Measurements from ENCODE around the gene HGS. TPM values are rescaled to one million over a fixed set of nuclear protein-coding genes. Genes with fewer than 3 reads are reported as not detected.

Gene HGS
- total and polyA plus RNA-seq, 2 of the 8 experiments (the other 6 are each of a cell fraction or from before 2014, with no cell fraction given): 80.8 to 99.7 TPM

- Histone ChIP-seq H4K20me1 (replicated peaks in 1 of 2; ENCODE audit: control insufficient read depth in 1 of 2, insufficient read depth in 2 of 2, low read length in 2 of 2) (peaks cover 3 to 10% of the 10 kb centered on the region in 2 experiments), H2BK15ac (ENCODE audit: low read length) (no peak overlapping the region), H3K4ac (replicated peaks; ENCODE audit: insufficient read length, low read depth, low read length) (no peak overlapping the region), H2BK120ac (replicated peaks; ENCODE audit: low read depth, low read length) (no peak overlapping the region), H3K4me2 (ENCODE audit: insufficient read depth in 1 of 2, low read depth in 2 of 2, low read length in 2 of 2) (no peak overlapping the region), H2BK5ac (ENCODE audit: low read depth, low read length) (no peak overlapping the region), H2AFZ (ENCODE audit: low read length) (no peak overlapping the region), H3K4me3 (ENCODE audit: extremely low read depth in 1 of 4, insufficient read depth in 2 of 4, low read depth in 3 of 4, low read length in 4 of 4) (no peak overlapping the region), H3K23me2 (ENCODE audit: low read depth, low read length) (peaks cover 8% of the 10 kb centered on the region; the same call in 1 of the 2 replicates), H4K8ac (ENCODE audit: extremely low read depth, insufficient read depth, low read length) (no peak overlapping the region), H3K4me1 (replicated peaks in 1 of 4; ENCODE audit: control insufficient read depth in 3 of 4, insufficient read depth in 4 of 4, low read length in 3 of 4) (peaks cover 0 to 16% (median 9%) of the 10 kb centered on the region in 4 experiments; a peak in 5 of 7 replicates), H3K14ac (ENCODE audit: insufficient read length) (no peak overlapping the region), H3K56ac (replicated peaks; ENCODE audit: insufficient read length, low read depth, low read length) (no peak overlapping the region), H4K5ac (ENCODE audit: insufficient read length, low read depth, low read length) (no peak overlapping the region), H3K27me3 (replicated peaks in 1 of 4; ENCODE audit: control insufficient read depth in 3 of 4, extremely low read depth in 1 of 4, insufficient read depth in 3 of 4, low read length in 3 of 4) (no peaks in the 10 kb centered on the region), H3K9me3 (ENCODE audit: insufficient read depth in 2 of 2, low read depth in 1 of 2, low read length in 1 of 2) (no peaks in the 10 kb centered on the region), H3K9ac (replicated peaks in 1 of 4; ENCODE audit: extremely low read depth in 1 of 4, low read depth in 3 of 4, low read length in 3 of 4) (no peak overlapping the region), H2AK5ac (ENCODE audit: low read depth, low read length) (no peak overlapping the region), H3K79me1 (ENCODE audit: low read depth, low read length) (peaks cover 8% of the 10 kb centered on the region; the same call in 1 of the 2 replicates), H3K79me2 (ENCODE audit: control insufficient read depth in 1 of 2, insufficient read depth in 2 of 2, low read length in 2 of 2) (peaks cover 0 to 7% of the 10 kb centered on the region in 2 experiments; a peak in 1 of 4 replicates), H3K36me3 (ENCODE audit: control insufficient read depth in 2 of 4, insufficient read depth in 4 of 4, low read length in 3 of 4) (peaks cover 0 to 9% (median 0%) of the 10 kb centered on the region in 4 experiments; a peak in 3 of 8 replicates), H2BK20ac (ENCODE audit: low read length) (no peak overlapping the region), H3K18ac (ENCODE audit: extremely low read depth, low read length) (no peak overlapping the region), H2BK12ac (ENCODE audit: low read depth, low read length) (no peak overlapping the region), H3K23ac (ENCODE audit: insufficient read length) (no peak overlapping the region), H4K91ac (replicated peaks; ENCODE audit: insufficient read length, low read length) (no peak overlapping the region), H3K27ac (ENCODE audit: low read depth, low read length) (no peak overlapping the region)
- FAIRE-seq: no peak
- POLR2A ChIA-PET (ENCODE audit: partially characterized antibody): interaction anchor here (17.2 to 25.9 kb wide), 2 partner anchors 9 to 31 kb away, joined by 348 to 436 read pairs; partner anchors contain the start of genes ARL16, HGS, MRPL12 and SLC25A10
- WGBS, 2 experiments (ENCODE audit: extremely low coverage in 1 of 2, insufficient coverage in 1 of 2, insufficient read length in 1 of 2, insufficient replicate concordance in 2 of 2, low coverage in 1 of 2, low lambda C conversion rate in 2 of 2, missing lambda C conversion rate in 1 of 2): 88% methylated on average over 18 of the region's 25 CpGs; no CpG with 5 or more reads in 1 of the 2 experiments
- CTCF ChIA-PET (ENCODE audit: partially characterized antibody): interaction anchor here (1.6 to 2.5 kb wide), 2 partner anchors 9 to 105 kb away, joined by 4 to 13 read pairs; no protein-coding TSS in a partner anchor
- no peak for DNase-seq (ENCODE audit: low read depth in 1 of 2, low spot score in 2 of 2)
- TF ChIP-seq TEAD4 (IDR thresholded peaks at IDR 0.05; ENCODE audit: low read depth, low read length): no peak
- no peak for TF ChIP-seq TBP (IDR thresholded peaks at IDR 0.05; ENCODE audit: low read depth, low read length)
- TF ChIP-seq MAFK (IDR thresholded peaks at IDR 0.05; ENCODE audit: low read depth, low read length): no peak
- no peak for TF ChIP-seq GABPA (IDR thresholded peaks at IDR 0.05; ENCODE audit: borderline replicate concordance, insufficient read depth, low read length)
- no peak for TF ChIP-seq BRCA1 (IDR thresholded peaks at IDR 0.05; ENCODE audit: low read depth, low read length)
- no peak for TF ChIP-seq RFX5 (IDR thresholded peaks at IDR 0.05; ENCODE audit: borderline replicate concordance, low read depth, low read length)
- TF ChIP-seq TAF7 (optimal IDR thresholded peaks at IDR 0.05; ENCODE audit: borderline replicate concordance, low read depth, low read length): no peak
- TF ChIP-seq YY1 (IDR thresholded peaks at IDR 0.05; ENCODE audit: low read depth, low read length): no peak
- TF ChIP-seq SIX5 (IDR thresholded peaks at IDR 0.05; ENCODE audit: low read depth, low read length): no peak
- no peak for TF ChIP-seq SP1 (IDR thresholded peaks at IDR 0.05; ENCODE audit: low read depth, low read length)
- TF ChIP-seq KDM4A (IDR thresholded peaks at IDR 0.05; ENCODE audit: low read depth, low read length, severe bottlenecking): no peak
- TF ChIP-seq CEBPB (IDR thresholded peaks at IDR 0.05; ENCODE audit: low read depth, low read length): no peak
- TF ChIP-seq, protein P1, sequence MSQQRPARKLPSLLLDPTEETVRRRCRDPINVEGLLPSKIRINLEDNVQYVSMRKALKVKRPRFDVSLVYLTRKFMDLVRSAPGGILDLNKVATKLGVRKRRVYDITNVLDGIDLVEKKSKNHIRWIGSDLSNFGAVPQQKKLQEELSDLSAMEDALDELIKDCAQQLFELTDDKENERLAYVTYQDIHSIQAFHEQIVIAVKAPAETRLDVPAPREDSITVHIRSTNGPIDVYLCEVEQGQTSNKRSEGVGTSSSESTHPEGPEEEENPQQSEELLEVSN (IDR thresholded peaks at IDR 0.05): no peak
Observed at GRCh38 chr17:81717049-81717765, 33.4 kb downstream of the HGS start.

Measured in H1 (cell line).